ENCODE data around the gene GAD1.

The GAD1 gene

GRCh38 chr2:170896622-170897021, 79.9 kb downstream of the GAD1 start:
- DNase-seq, result no peak

GRCh38 chr2:170897108-170897507, 80.4 kb downstream of the GAD1 start:
- DNase-seq, result no peak

GRCh38 chr2:170905864-170906263, 89.2 kb downstream of the GAD1 start:
- no peak for DNase-seq

Measured in right hindlimb (tissue), 1 donor.